ENCODE results near the gene TAF13.
A peak's percentile ranks its signal among the peaks of the same experiment; 100 is the strongest.

TAF13 gene

DNA sequence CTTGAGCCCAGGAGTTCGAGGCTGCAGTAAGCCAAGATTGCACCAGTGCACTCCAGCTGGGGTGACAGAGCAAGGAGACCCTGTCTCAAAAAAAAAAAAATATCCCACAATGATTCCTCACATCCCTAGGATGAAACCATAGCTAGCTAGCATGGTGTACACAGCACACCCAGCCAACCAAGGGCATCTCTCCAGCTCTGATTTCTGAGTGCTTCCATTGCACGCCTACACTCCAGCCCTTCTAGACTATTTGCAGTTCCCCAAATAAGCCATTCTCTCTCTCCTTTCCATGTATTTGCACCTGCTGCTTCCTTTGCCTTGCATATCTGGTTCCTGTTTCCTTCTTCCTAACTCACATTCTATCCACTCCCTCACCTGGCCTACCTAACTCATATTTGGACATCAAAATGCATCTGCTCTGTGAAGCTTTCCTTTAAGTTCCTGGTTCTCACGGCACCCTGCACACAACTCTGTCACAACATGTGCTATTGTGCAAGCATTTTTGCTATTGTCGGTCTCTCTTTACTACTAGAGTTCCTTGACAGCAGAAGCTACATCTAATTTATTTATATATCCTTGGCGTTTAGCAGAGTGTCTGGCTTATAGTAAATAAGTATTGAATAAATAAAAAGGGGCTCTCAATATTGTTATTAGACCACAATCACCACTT, 35.7 kb upstream of the TAF13 start:
- Histone ChIP-seq H3K4me3 (ENCODE audit: insufficient read depth, low read depth, low read length, poor library complexity, severe bottlenecking) (no peak overlapping the region), H3K4me1 (ENCODE audit: control insufficient read depth, insufficient read depth, low read length, poor library complexity, severe bottlenecking) (peaks cover 25% of the 10 kb centered on the region), H3K36me3 (ENCODE audit: control insufficient read depth, insufficient read depth, low read length) (no peaks in the 10 kb centered on the region), H3K27ac (ENCODE audit: insufficient read depth, low read length, poor library complexity, severe bottlenecking) (no peak overlapping the region), H3K27me3 (replicated peaks; ENCODE audit: control insufficient read depth, insufficient read depth, low read length, poor library complexity, severe bottlenecking) (no peaks in the 10 kb centered on the region), H3K9me3 (ENCODE audit: control insufficient read depth, low read length) (no peaks in the 10 kb centered on the region)
- no peak for DNase-seq

GRCh38 chr1:109109906-109110305, 34.1 kb upstream of the TAF13 start:
- DNase-seq = no peak
- no peaks in the 10 kb centered on the region for H3K36me3 ChIP-seq (ENCODE audit: control insufficient read depth, insufficient read depth, low read length)
- H3K27ac ChIP-seq (ENCODE audit: insufficient read depth, low read length, poor library complexity, severe bottlenecking) = no peak overlapping the region
- no peaks in the 10 kb centered on the region for H3K27me3 ChIP-seq (replicated peaks; ENCODE audit: control insufficient read depth, insufficient read depth, low read length, poor library complexity, severe bottlenecking)
- no peak overlapping the region for H3K4me3 ChIP-seq (ENCODE audit: insufficient read depth, low read depth, low read length, poor library complexity, severe bottlenecking)
- peaks cover 25% of the 10 kb centered on the region for H3K4me1 ChIP-seq (ENCODE audit: control insufficient read depth, insufficient read depth, low read length, poor library complexity, severe bottlenecking)
- no peaks in the 10 kb centered on the region for H3K9me3 ChIP-seq (ENCODE audit: control insufficient read depth, low read length)

DNA sequence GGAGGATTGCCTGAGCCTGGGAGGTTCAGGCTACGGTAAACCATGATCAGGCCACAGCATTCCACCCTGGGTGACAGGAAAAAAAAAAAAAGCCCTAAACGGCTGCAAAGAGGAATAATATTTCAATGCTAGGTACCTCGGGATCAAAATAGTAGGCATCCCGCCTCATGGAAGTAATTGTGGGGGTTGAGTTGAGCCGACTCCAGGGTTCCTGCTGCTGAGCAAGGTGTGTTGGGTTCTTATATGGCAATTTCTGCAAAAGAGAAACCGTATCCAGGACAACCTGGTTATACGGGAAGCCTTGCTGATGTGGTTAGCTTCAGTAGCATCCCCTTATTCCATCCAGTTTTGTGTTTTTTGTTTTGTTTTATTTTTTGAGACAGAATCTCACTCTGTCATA, 32.0 kb upstream of the TAF13 start:
- Histone ChIP-seq H3K27ac (ENCODE audit: insufficient read depth, low read length, poor library complexity, severe bottlenecking) (no peak overlapping the region), H3K27me3 (replicated peaks; ENCODE audit: control insufficient read depth, insufficient read depth, low read length, poor library complexity, severe bottlenecking) (no peaks in the 10 kb centered on the region), H3K36me3 (ENCODE audit: control insufficient read depth, insufficient read depth, low read length) (no peaks in the 10 kb centered on the region), H3K4me1 (ENCODE audit: control insufficient read depth, insufficient read depth, low read length, poor library complexity, severe bottlenecking) (peaks cover 6% of the 10 kb centered on the region), H3K9me3 (ENCODE audit: control insufficient read depth, low read length) (no peaks in the 10 kb centered on the region), H3K4me3 (ENCODE audit: insufficient read depth, low read depth, low read length, poor library complexity, severe bottlenecking) (no peak overlapping the region)
- no peak for DNase-seq

DNA sequence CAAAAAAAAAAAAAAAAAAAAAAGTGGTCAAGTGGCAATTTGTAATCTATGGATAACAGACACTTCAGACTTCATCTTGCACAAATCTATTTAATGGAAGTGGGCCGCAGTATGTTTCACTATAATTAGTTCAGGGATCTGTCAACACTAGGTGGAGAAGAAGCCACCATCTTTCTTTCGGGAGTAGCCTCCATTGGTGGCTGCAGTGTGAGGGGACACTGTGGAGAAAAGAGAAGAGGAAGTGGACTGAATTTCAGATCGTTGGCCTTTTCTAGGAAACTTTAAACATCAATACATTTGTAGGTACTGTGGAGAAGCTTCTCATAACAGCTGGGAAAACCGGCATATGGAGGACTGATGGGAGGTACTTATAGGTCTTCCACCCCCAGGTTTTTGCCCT, 30.1 kb upstream of the TAF13 start:
- Histone ChIP-seq H3K27ac (ENCODE audit: insufficient read depth, low read length, poor library complexity, severe bottlenecking) (no peak overlapping the region), H3K4me3 (ENCODE audit: insufficient read depth, low read depth, low read length, poor library complexity, severe bottlenecking) (no peak overlapping the region)

DNA sequence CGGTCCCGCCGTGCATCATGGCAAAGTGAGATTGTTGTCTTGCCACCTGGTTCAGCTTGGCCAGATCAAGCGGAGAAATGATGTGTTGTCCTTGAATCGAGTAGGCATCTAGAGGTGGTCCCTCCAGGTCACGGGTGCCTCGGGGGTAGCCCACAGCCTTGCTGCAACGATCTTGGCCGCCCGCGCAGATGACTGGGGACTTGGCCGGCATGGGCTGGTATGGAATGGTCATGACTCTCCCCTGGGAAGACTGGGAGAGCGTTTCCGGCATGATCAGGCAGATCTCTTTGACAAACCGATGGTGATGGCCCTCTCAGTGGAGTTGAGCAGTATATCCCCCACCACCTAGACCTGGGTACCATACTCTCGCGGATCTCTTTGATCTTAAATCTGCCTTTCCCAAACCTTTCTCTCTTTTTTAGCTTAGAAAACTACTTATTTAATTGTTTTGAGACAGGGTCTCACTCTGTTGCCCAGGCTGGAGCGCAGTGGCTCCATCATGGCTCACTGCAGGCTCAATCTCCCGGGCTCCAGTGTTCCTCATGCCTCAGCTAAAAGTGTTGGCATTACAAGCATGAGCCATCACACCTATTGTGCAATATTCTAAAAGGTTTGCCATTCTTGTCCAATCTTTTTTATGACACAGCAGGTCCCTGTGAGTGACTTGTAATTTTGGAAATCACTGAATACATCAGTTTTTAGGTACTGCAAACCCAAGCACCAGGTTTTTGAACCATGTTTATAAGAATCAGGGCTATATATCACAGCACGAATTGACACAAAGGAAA, 28.8 kb upstream of the TAF13 start:
- Histone ChIP-seq H3K36me3 (ENCODE audit: control insufficient read depth, insufficient read depth, low read length) (no peaks in the 10 kb centered on the region), H3K9me3 (ENCODE audit: control insufficient read depth, low read length) (no peaks in the 10 kb centered on the region), H3K4me3 (ENCODE audit: insufficient read depth, low read depth, low read length, poor library complexity, severe bottlenecking) (no peak overlapping the region), H3K27ac (ENCODE audit: insufficient read depth, low read length, poor library complexity, severe bottlenecking) (no peak overlapping the region), H3K27me3 (replicated peaks; ENCODE audit: control insufficient read depth, insufficient read depth, low read length, poor library complexity, severe bottlenecking) (no peaks in the 10 kb centered on the region), H3K4me1 (ENCODE audit: control insufficient read depth, insufficient read depth, low read length, poor library complexity, severe bottlenecking) (no peaks in the 10 kb centered on the region)
- DNase-seq = no peak

More for the DNA sequence above, 30.1 kb upstream of the TAF13 start:
- Histone ChIP-seq H3K27me3 (replicated peaks; ENCODE audit: control insufficient read depth, insufficient read depth, low read length, poor library complexity, severe bottlenecking) (no peaks in the 10 kb centered on the region), H3K9me3 (ENCODE audit: control insufficient read depth, low read length) (no peaks in the 10 kb centered on the region), H3K4me1 (ENCODE audit: control insufficient read depth, insufficient read depth, low read length, poor library complexity, severe bottlenecking) (no peaks in the 10 kb centered on the region), H3K36me3 (ENCODE audit: control insufficient read depth, insufficient read depth, low read length) (no peaks in the 10 kb centered on the region)
- no peak for DNase-seq

GRCh38 chr1:109099938-109100773, 24.4 kb upstream of the TAF13 start:
- Histone ChIP-seq H3K27ac (ENCODE audit: insufficient read depth, low read length, poor library complexity, severe bottlenecking) (peak overlapping the region; percentile 92), H3K4me1 (ENCODE audit: control insufficient read depth, insufficient read depth, low read length, poor library complexity, severe bottlenecking) (no peaks in the 10 kb centered on the region), H3K9me3 (ENCODE audit: control insufficient read depth, low read length) (no peaks in the 10 kb centered on the region), H3K27me3 (replicated peaks; ENCODE audit: control insufficient read depth, insufficient read depth, low read length, poor library complexity, severe bottlenecking) (no peaks in the 10 kb centered on the region), H3K4me3 (ENCODE audit: insufficient read depth, low read depth, low read length, poor library complexity, severe bottlenecking) (peak overlapping the region; percentile 86), H3K36me3 (ENCODE audit: control insufficient read depth, insufficient read depth, low read length) (peaks cover 8% of the 10 kb centered on the region)
- peak; percentile 93 to 95 (median 94) for DNase-seq

GRCh38 chr1:109096120-109096519, 20.3 kb upstream of the TAF13 start:
- H3K9me3 ChIP-seq (ENCODE audit: control insufficient read depth, low read length) = no peaks in the 10 kb centered on the region
- no peaks in the 10 kb centered on the region for H3K27me3 ChIP-seq (replicated peaks; ENCODE audit: control insufficient read depth, insufficient read depth, low read length, poor library complexity, severe bottlenecking)
- no peak overlapping the region for H3K4me3 ChIP-seq (ENCODE audit: insufficient read depth, low read depth, low read length, poor library complexity, severe bottlenecking)
- no peak overlapping the region for H3K27ac ChIP-seq (ENCODE audit: insufficient read depth, low read length, poor library complexity, severe bottlenecking)
- DNase-seq = no peak
- H3K4me1 ChIP-seq (ENCODE audit: control insufficient read depth, insufficient read depth, low read length, poor library complexity, severe bottlenecking) = peaks cover 13% of the 10 kb centered on the region
- H3K36me3 ChIP-seq (ENCODE audit: control insufficient read depth, insufficient read depth, low read length) = peaks cover 27% of the 10 kb centered on the region

- no peak overlapping the region for H3K4me3 ChIP-seq (ENCODE audit: insufficient read depth, low read depth, low read length, poor library complexity, severe bottlenecking)
- peaks cover 15% of the 10 kb centered on the region for H3K4me1 ChIP-seq (ENCODE audit: control insufficient read depth, insufficient read depth, low read length, poor library complexity, severe bottlenecking)
- no peaks in the 10 kb centered on the region for H3K27me3 ChIP-seq (replicated peaks; ENCODE audit: control insufficient read depth, insufficient read depth, low read length, poor library complexity, severe bottlenecking)
- H3K27ac ChIP-seq (ENCODE audit: insufficient read depth, low read length, poor library complexity, severe bottlenecking) = no peak overlapping the region
- DNase-seq = no peak
- peaks cover 27% of the 10 kb centered on the region for H3K36me3 ChIP-seq (ENCODE audit: control insufficient read depth, insufficient read depth, low read length)
- H3K9me3 ChIP-seq (ENCODE audit: control insufficient read depth, low read length) = no peaks in the 10 kb centered on the region
Measured at GRCh38 chr1:109095631-109096030, 19.8 kb upstream of the TAF13 start.

GRCh38 chr1:109094871-109095270, 19.1 kb upstream of the TAF13 start:
- Histone ChIP-seq H3K27me3 (replicated peaks; ENCODE audit: control insufficient read depth, insufficient read depth, low read length, poor library complexity, severe bottlenecking) (no peaks in the 10 kb centered on the region), H3K27ac (ENCODE audit: insufficient read depth, low read length, poor library complexity, severe bottlenecking) (no peak overlapping the region), H3K9me3 (ENCODE audit: control insufficient read depth, low read length) (no peaks in the 10 kb centered on the region), H3K4me1 (ENCODE audit: control insufficient read depth, insufficient read depth, low read length, poor library complexity, severe bottlenecking) (peaks cover 20% of the 10 kb centered on the region), H3K4me3 (ENCODE audit: insufficient read depth, low read depth, low read length, poor library complexity, severe bottlenecking) (no peak overlapping the region), H3K36me3 (ENCODE audit: control insufficient read depth, insufficient read depth, low read length) (peaks cover 27% of the 10 kb centered on the region)
- no peak for DNase-seq
